WTC11 (cell line): ENCODE data around the gene RFX3. TPM values are rescaled to one million over a fixed set of nuclear protein-coding genes. Genes with fewer than 3 reads are reported as not detected.

Experiments
- ATAC-seq: fragments of 200-7000 bp; cut with Tn5 transposase; 2 replicates; pipeline ENCODE4 v1.10.0; 2021; ENCODE audit warnings: mild to moderate bottlenecking, moderate library complexity
- CTCF ChIA-PET: fragments of 300-600 bp; sonication (Branson Sonifier 250); formaldehyde crosslinking; loops from one replicate; lab custom pipeline; 2021; ENCODE audit warnings: antibody characterized with exemption; lab: Charles Lee
- POLR2A ChIA-PET: fragments of 350-600 bp; sonication (Branson Sonifier 250); formaldehyde crosslinking; loops from one replicate; lab custom pipeline; 2021; ENCODE audit warnings: antibody characterized with exemption; lab: Charles Lee
- DNase-seq: peaks from one replicate; pipeline ENCODE4 v3.0.0; 2021; ENCODE audit warnings: low spot score
- H3K27ac Mint-ChIP-seq: 2 replicates; pipeline ENCODE4 v1.8.0; 2021; ENCODE audit warnings: mixed read lengths
- H3K27me3 Mint-ChIP-seq: 2 replicates; pipeline ENCODE4 v1.8.0; 2021; ENCODE audit warnings: low read depth, mild to moderate bottlenecking, moderate library complexity, mixed read lengths
- H3K36me3 Mint-ChIP-seq: 2 replicates; pipeline ENCODE4 v1.8.0; 2021; ENCODE audit warnings: mixed read lengths
- H3K4me1 Mint-ChIP-seq: 2 replicates; pipeline ENCODE4 v1.8.0; 2022; ENCODE audit warnings: mixed read lengths
- H3K4me3 Mint-ChIP-seq: 2 replicates; pipeline ENCODE4 v1.8.0; 2021; ENCODE audit warnings: mild to moderate bottlenecking, moderate library complexity, mixed read lengths
- H3K9me3 Mint-ChIP-seq: 2 replicates; pipeline ENCODE4 v1.8.0; 2021; ENCODE audit warnings: mixed read lengths
- CREM ChIP-seq: sonication (generic); formaldehyde crosslinking; IDR thresholded peaks from 2 replicates; pipeline ENCODE4 v1.8.1; 2022; ENCODE audit warnings: mild to moderate bottlenecking, missing genetic modification reagents, moderate library complexity
- JUN ChIP-seq: sonication (generic); formaldehyde crosslinking; IDR thresholded peaks from 2 replicates; pipeline ENCODE4 v1.8.0; 2023; ENCODE audit warnings: mild to moderate bottlenecking, missing genetic modification reagents
- NFATC4 ChIP-seq: fragments of 250-450 bp; sonication (Bioruptor Pico); IDR thresholded peaks from 2 replicates; pipeline ENCODE4 v1.9.0; 2021; ENCODE audit warnings: mild to moderate bottlenecking
- SP1 ChIP-seq: sonication (generic); formaldehyde crosslinking; conservative IDR thresholded peaks from 2 replicates; pipeline ENCODE4 v1.8.1; 2022; ENCODE audit warnings: missing genetic modification reagents
- TCF7 ChIP-seq: sonication (generic); formaldehyde crosslinking; IDR thresholded peaks from 2 replicates; pipeline ENCODE4 v1.8.0; 2022; ENCODE audit warnings: mild to moderate bottlenecking, low read depth, missing genetic modification reagents, moderate library complexity
- ZBTB21 ChIP-seq: sonication (generic); formaldehyde crosslinking; IDR thresholded peaks from 2 replicates; pipeline ENCODE4 v1.8.1; 2023; ENCODE audit warnings: mild to moderate bottlenecking, missing genetic modification reagents, borderline replicate concordance
- ZNF416 ChIP-seq: fragments of 250-450 bp; sonication (Bioruptor Pico); IDR thresholded peaks from 2 replicates; pipeline ENCODE4 v1.9.0; 2021; ENCODE audit warnings: mild to moderate bottlenecking, inconsistent platforms
- total RNA-seq: library from RNA; stranded (reverse); gene quantifications from 3 replicates; pipeline ENCODE4 v1.2.3, GENCODE V29; 2021
- TF ChIP-seq, protein P1 (sequence below): sonication (generic); formaldehyde crosslinking; IDR thresholded peaks from 2 replicates; pipeline ENCODE4 v1.8.0; 2023; ENCODE audit warnings: mild to moderate bottlenecking, missing genetic modification reagents
- TF ChIP-seq, protein P2 (sequence below): fragments of 250-450 bp; sonication (Bioruptor Pico); IDR thresholded peaks from 2 replicates; pipeline ENCODE4 v1.9.0; 2021; ENCODE audit warnings: mild to moderate bottlenecking
- TF ChIP-seq, protein P3 (sequence below): sonication (generic); formaldehyde crosslinking; conservative IDR thresholded peaks from 2 replicates; pipeline ENCODE4 v1.8.1; 2022; ENCODE audit warnings: mild to moderate bottlenecking, missing genetic modification reagents
- TF ChIP-seq, protein P4 (sequence below): fragments of 250-450 bp; sonication (Bioruptor Pico); IDR thresholded peaks from 2 replicates; pipeline ENCODE4 v1.9.0; 2021; ENCODE audit warnings: mild to moderate bottlenecking
- TF ChIP-seq, protein P5 (sequence below): sonication (generic); formaldehyde crosslinking; IDR thresholded peaks from 2 replicates; pipeline ENCODE4 v1.8.0; 2023; ENCODE audit warnings: missing genetic modification reagents
- TF ChIP-seq, protein P6 (sequence below): sonication (generic); formaldehyde crosslinking; conservative IDR thresholded peaks from 2 replicates; pipeline ENCODE4 v1.8.1; 2023; ENCODE audit warnings: mild to moderate bottlenecking, low read depth, missing genetic modification reagents, moderate library complexity
- TF ChIP-seq, protein P7 (sequence below): sonication (generic); formaldehyde crosslinking; IDR thresholded peaks from 2 replicates; pipeline ENCODE4 v1.8.1; 2023; ENCODE audit warnings: mild to moderate bottlenecking, missing genetic modification reagents, moderate library complexity

The RFX3 gene
- total RNA-seq, 1 experiment from 2014 or later: 13.7 TPM

DNA sequence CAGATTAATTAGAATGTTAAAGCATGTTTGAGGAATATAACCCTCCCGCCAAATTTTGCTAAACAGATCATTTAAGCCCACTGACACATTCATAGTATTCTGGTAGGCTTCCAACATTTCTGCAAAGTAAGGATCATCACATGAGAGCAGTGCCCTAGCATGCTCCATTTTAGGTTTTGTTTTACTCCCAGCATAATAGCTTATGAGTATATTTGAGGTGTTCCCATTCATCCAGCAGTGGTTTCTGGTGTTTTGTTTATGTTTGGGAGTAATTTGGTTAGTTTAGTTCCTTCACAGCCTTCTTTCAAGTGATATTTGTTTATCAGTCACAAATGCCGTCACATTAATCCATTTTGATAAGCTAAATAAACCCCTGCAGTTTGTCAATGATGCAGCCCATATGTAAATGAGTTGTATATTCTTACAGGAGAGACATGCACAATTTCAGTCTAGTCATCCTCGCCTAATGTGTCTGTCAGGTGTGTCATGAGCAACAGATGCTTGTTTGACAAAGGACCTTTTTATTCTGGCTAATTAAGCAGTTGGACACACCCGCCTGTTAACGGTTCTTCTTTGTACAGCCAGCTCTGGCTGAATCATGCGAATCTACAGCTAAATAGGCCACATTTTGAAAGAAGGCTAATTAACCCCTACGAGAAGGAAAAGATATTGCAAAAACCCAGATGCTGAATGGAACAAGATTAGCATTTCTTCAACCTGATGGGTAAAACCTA lies 124.4 kb downstream of the RFX3 start (continued):
- TF ChIP-seq, protein P1, sequence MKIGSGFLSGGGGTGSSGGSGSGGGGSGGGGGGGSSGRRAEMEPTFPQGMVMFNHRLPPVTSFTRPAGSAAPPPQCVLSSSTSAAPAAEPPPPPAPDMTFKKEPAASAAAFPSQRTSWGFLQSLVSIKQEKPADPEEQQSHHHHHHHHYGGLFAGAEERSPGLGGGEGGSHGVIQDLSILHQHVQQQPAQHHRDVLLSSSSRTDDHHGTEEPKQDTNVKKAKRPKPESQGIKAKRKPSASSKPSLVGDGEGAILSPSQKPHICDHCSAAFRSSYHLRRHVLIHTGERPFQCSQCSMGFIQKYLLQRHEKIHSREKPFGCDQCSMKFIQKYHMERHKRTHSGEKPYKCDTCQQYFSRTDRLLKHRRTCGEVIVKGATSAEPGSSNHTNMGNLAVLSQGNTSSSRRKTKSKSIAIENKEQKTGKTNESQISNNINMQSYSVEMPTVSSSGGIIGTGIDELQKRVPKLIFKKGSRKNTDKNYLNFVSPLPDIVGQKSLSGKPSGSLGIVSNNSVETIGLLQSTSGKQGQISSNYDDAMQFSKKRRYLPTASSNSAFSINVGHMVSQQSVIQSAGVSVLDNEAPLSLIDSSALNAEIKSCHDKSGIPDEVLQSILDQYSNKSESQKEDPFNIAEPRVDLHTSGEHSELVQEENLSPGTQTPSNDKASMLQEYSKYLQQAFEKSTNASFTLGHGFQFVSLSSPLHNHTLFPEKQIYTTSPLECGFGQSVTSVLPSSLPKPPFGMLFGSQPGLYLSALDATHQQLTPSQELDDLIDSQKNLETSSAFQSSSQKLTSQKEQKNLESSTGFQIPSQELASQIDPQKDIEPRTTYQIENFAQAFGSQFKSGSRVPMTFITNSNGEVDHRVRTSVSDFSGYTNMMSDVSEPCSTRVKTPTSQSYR (CRISPR knock-in tag): no peak
- TF ChIP-seq, protein P2, sequence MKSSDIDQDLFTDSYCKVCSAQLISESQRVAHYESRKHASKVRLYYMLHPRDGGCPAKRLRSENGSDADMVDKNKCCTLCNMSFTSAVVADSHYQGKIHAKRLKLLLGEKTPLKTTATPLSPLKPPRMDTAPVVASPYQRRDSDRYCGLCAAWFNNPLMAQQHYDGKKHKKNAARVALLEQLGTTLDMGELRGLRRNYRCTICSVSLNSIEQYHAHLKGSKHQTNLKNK (CRISPR knock-in tag): no peak
- TF ChIP-seq ZNF416 (CRISPR knock-in tag) (no peak), NFATC4 (CRISPR knock-in tag) (no peak), SP1 (CRISPR knock-in tag) (no peak)
- TF ChIP-seq, protein P3, sequence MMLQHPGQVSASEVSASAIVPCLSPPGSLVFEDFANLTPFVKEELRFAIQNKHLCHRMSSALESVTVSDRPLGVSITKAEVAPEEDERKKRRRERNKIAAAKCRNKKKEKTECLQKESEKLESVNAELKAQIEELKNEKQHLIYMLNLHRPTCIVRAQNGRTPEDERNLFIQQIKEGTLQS (CRISPR knock-in tag): no peak
- TF ChIP-seq, protein P4, sequence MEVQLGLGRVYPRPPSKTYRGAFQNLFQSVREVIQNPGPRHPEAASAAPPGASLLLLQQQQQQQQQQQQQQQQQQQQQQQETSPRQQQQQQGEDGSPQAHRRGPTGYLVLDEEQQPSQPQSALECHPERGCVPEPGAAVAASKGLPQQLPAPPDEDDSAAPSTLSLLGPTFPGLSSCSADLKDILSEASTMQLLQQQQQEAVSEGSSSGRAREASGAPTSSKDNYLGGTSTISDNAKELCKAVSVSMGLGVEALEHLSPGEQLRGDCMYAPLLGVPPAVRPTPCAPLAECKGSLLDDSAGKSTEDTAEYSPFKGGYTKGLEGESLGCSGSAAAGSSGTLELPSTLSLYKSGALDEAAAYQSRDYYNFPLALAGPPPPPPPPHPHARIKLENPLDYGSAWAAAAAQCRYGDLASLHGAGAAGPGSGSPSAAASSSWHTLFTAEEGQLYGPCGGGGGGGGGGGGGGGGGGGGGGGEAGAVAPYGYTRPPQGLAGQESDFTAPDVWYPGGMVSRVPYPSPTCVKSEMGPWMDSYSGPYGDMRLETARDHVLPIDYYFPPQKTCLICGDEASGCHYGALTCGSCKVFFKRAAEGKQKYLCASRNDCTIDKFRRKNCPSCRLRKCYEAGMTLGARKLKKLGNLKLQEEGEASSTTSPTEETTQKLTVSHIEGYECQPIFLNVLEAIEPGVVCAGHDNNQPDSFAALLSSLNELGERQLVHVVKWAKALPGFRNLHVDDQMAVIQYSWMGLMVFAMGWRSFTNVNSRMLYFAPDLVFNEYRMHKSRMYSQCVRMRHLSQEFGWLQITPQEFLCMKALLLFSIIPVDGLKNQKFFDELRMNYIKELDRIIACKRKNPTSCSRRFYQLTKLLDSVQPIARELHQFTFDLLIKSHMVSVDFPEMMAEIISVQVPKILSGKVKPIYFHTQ (CRISPR knock-in tag): no peak
- TF ChIP-seq, protein P5, sequence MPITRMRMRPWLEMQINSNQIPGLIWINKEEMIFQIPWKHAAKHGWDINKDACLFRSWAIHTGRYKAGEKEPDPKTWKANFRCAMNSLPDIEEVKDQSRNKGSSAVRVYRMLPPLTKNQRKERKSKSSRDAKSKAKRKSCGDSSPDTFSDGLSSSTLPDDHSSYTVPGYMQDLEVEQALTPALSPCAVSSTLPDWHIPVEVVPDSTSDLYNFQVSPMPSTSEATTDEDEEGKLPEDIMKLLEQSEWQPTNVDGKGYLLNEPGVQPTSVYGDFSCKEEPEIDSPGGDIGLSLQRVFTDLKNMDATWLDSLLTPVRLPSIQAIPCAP (CRISPR knock-in tag): no peak

DNA sequence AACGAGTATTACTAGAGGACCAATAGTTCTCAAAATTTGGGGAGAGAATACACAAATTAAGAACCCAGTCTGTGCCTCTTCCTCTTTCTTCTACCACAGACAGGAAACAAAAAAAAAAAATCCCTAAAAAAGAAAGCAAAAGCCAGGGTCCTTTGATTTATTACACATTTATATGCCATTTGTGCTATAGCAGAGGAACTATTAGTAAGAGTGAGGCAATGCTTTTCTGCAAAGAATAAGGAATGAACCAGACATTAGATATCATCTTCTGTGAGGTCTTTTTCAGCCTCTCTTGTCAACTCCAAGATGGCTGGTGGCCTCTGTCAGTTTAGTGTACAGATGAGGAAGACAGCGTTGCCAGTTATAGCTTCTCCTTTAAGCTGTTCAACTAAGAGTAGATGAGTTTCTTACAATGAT lies 127.6 kb downstream of the RFX3 start:
- no peak for DNase-seq
- H3K27ac Mint-ChIP-seq: peak overlapping the region; percentile 39
- no peak for TF ChIP-seq ZBTB21 (CRISPR knock-in tag)
- no peak for TF ChIP-seq JUN
- no peak for TF ChIP-seq CREM (CRISPR knock-in tag)
- TF ChIP-seq, protein P6, sequence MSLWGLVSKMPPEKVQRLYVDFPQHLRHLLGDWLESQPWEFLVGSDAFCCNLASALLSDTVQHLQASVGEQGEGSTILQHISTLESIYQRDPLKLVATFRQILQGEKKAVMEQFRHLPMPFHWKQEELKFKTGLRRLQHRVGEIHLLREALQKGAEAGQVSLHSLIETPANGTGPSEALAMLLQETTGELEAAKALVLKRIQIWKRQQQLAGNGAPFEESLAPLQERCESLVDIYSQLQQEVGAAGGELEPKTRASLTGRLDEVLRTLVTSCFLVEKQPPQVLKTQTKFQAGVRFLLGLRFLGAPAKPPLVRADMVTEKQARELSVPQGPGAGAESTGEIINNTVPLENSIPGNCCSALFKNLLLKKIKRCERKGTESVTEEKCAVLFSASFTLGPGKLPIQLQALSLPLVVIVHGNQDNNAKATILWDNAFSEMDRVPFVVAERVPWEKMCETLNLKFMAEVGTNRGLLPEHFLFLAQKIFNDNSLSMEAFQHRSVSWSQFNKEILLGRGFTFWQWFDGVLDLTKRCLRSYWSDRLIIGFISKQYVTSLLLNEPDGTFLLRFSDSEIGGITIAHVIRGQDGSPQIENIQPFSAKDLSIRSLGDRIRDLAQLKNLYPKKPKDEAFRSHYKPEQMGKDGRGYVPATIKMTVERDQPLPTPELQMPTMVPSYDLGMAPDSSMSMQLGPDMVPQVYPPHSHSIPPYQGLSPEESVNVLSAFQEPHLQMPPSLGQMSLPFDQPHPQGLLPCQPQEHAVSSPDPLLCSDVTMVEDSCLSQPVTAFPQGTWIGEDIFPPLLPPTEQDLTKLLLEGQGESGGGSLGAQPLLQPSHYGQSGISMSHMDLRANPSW (CRISPR knock-in tag): no peak
- TF ChIP-seq, protein P5 (CRISPR knock-in tag): no peak
- TF ChIP-seq, protein P7, sequence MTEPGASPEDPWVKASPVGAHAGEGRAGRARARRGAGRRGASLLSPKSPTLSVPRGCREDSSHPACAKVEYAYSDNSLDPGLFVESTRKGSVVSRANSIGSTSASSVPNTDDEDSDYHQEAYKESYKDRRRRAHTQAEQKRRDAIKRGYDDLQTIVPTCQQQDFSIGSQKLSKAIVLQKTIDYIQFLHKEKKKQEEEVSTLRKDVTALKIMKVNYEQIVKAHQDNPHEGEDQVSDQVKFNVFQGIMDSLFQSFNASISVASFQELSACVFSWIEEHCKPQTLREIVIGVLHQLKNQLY: no peak
- TF ChIP-seq, protein P1 (CRISPR knock-in tag): no peak
- TF ChIP-seq SP1 (CRISPR knock-in tag): no peak
- no peak for TF ChIP-seq TCF7 (CRISPR knock-in tag)
- peaks cover 6% of the 10 kb centered on the region for H3K9me3 Mint-ChIP-seq
- no peaks in the 10 kb centered on the region for H3K27me3 Mint-ChIP-seq
- no peak overlapping the region for H3K4me3 Mint-ChIP-seq
- ATAC-seq: no peak
- peaks cover 4% of the 10 kb centered on the region; the same call in 1 of the 2 replicates for H3K36me3 Mint-ChIP-seq
- ChIA-PET POLR2A (no interaction called here), CTCF (no interaction called here)
- H3K4me1 Mint-ChIP-seq: peaks cover 34% of the 10 kb centered on the region
